Ascending aorta (tissue), 2 donors: Measurements from ENCODE around the gene CYFIP2. TPM values are rescaled to one million over a fixed set of nuclear protein-coding genes. Genes with fewer than 3 reads are reported as not detected.
A peak's percentile ranks its signal among the peaks of the same experiment; 100 is the strongest.

ENCODE experiments used
- DNase-seq, 2 donors: peaks; one replicate each; pipeline ENCODE4 v3.0.0-alpha.2; 2019; ENCODE audit warnings: low spot score in 2 of 2
- H3K27ac ChIP-seq, 2 donors: fragments of 200-600 bp; sonication (generic); one replicate each; pipeline ENCODE4 v1.5.1; 2016 to 2017; ENCODE audit warnings: mild to moderate bottlenecking in 1 of 2
- H3K27me3 ChIP-seq: fragments of 200-600 bp; sonication (generic); one replicate; pipeline ENCODE4 v1.5.1; 2017
- H3K36me3 ChIP-seq, 2 donors: fragments of 200-600 bp; sonication (generic); one replicate each; pipeline ENCODE4 v1.5.1; 2016
- H3K4me1 ChIP-seq, 2 donors: fragments of 200-600 bp; sonication (generic); one replicate each; pipeline ENCODE4 v1.5.1; 2016 to 2017; ENCODE audit warnings: mild to moderate bottlenecking in 1 of 2
- H3K4me3 ChIP-seq, 2 donors: fragments of 200-600 bp; sonication (generic); one replicate each; pipeline ENCODE4 v1.5.1; 2016 to 2017; ENCODE audit warnings: mild to moderate bottlenecking in 1 of 2
- H3K9me3 ChIP-seq, 2 donors: fragments of 200-600 bp; sonication (generic); one replicate each; pipeline ENCODE4 v1.5.1; 2016
- CTCF ChIP-seq, 3 experiments: fragments of 200-600 bp in 2 of 3; fragments of 450-650 bp in 1 of 3; sonication (generic) in 2 of 3; IDR thresholded peaks; one replicate each; pipeline ENCODE4 v1.5.1; 2016 to 2019; ENCODE audit warnings: antibody characterized with exemption in 3 of 3, mild to moderate bottlenecking in 1 of 3, moderate library complexity in 1 of 3
- intact Hi-C: fragments of 100-400 bp; cut with DNase I; formaldehyde crosslinking; loops from one replicate; pipeline ENCODE4 v1.15.1; 2023
- total RNA-seq: library from RNA; depleted of rRNA; stranded (reverse); fragments of >200 nt; gene quantifications from one replicate; pipeline ENCODE4 v1.1.0, GENCODE V29; 2016

CYFIP2 gene
- total RNA-seq, 1 donor from 2014 or later = 78.1 TPM

- no peak overlapping the region for H3K27ac ChIP-seq
- H3K4me1 ChIP-seq = no peaks in the 10 kb centered on the region
- no peak overlapping the region for H3K4me3 ChIP-seq
- DNase-seq = no peak
- intact Hi-C loops = no loop called here
- no peak for TF ChIP-seq CTCF (IDR thresholded peaks at IDR 0.05)
- H3K9me3 ChIP-seq = no peaks in the 10 kb centered on the region
- peaks cover 6 to 12% of the 10 kb centered on the region in 2 donors for H3K36me3 ChIP-seq
- H3K27me3 ChIP-seq = no peaks in the 10 kb centered on the region
Observed at GRCh38 chr5:157306692-157307471, 41.0 kb downstream of the CYFIP2 start.

- H3K27ac ChIP-seq = no peak overlapping the region
- H3K36me3 ChIP-seq = no peaks in the 10 kb centered on the region
- no peaks in the 10 kb centered on the region for H3K9me3 ChIP-seq
- intact Hi-C loops = no loop called here
- TF ChIP-seq CTCF (IDR thresholded peaks at IDR 0.05) = peak in 1 of 3 experiments; percentile 25
- DNase-seq = no peak
- no peaks in the 10 kb centered on the region for H3K4me1 ChIP-seq
- no peak overlapping the region for H3K4me3 ChIP-seq
- no peaks in the 10 kb centered on the region for H3K27me3 ChIP-seq
Observed at GRCh38 chr5:157308836-157309465, 43.0 kb downstream of the CYFIP2 start.

- Histone ChIP-seq H3K4me3 (no peak overlapping the region), H3K36me3 (peaks cover 0 to 2% of the 10 kb centered on the region in 2 donors), H3K27me3 (no peaks in the 10 kb centered on the region), H3K4me1 (no peaks in the 10 kb centered on the region), H3K9me3 (no peaks in the 10 kb centered on the region), H3K27ac (no peak overlapping the region)
- no peak for DNase-seq
- no peak for TF ChIP-seq CTCF (IDR thresholded peaks at IDR 0.05)
- intact Hi-C loops = loop anchor here (5.0 kb wide), 2 partner anchors 57 to 162 kb away; no protein-coding TSS in a partner anchor
Observed at GRCh38 chr5:157309796-157310195, 43.9 kb downstream of the CYFIP2 start.

GRCh38 chr5:157311595-157311994 is 45.7 kb downstream of the CYFIP2 start:
- no peak overlapping the region for H3K4me3 ChIP-seq
- H3K4me1 ChIP-seq = no peaks in the 10 kb centered on the region
- intact Hi-C loops = loop anchor here (5.0 kb wide), 2 partner anchors 59 to 164 kb away; no protein-coding TSS in a partner anchor
- peaks cover 0 to 4% of the 10 kb centered on the region in 2 donors for H3K36me3 ChIP-seq
- no peak for DNase-seq
- H3K27me3 ChIP-seq = no peaks in the 10 kb centered on the region
- no peaks in the 10 kb centered on the region for H3K9me3 ChIP-seq
- TF ChIP-seq CTCF (IDR thresholded peaks at IDR 0.05) = no peak
- H3K27ac ChIP-seq = no peak overlapping the region

GRCh38 chr5:157312492-157312891 is 46.6 kb downstream of the CYFIP2 start:
- Histone ChIP-seq H3K27ac (no peak overlapping the region), H3K9me3 (no peaks in the 10 kb centered on the region), H3K4me3 (no peak overlapping the region), H3K27me3 (no peaks in the 10 kb centered on the region), H3K36me3 (peaks cover 0 to 4% of the 10 kb centered on the region in 2 donors), H3K4me1 (no peaks in the 10 kb centered on the region)
- DNase-seq = no peak
- peak; percentile 34 to 58 (median 36) for TF ChIP-seq CTCF (IDR thresholded peaks at IDR 0.05)
- intact Hi-C loops = loop anchor here (5.0 kb wide), 2 partner anchors 60 to 165 kb away; no protein-coding TSS in a partner anchor
